ENCODE data around the gene RHBG.

Gene RHBG

DNA sequence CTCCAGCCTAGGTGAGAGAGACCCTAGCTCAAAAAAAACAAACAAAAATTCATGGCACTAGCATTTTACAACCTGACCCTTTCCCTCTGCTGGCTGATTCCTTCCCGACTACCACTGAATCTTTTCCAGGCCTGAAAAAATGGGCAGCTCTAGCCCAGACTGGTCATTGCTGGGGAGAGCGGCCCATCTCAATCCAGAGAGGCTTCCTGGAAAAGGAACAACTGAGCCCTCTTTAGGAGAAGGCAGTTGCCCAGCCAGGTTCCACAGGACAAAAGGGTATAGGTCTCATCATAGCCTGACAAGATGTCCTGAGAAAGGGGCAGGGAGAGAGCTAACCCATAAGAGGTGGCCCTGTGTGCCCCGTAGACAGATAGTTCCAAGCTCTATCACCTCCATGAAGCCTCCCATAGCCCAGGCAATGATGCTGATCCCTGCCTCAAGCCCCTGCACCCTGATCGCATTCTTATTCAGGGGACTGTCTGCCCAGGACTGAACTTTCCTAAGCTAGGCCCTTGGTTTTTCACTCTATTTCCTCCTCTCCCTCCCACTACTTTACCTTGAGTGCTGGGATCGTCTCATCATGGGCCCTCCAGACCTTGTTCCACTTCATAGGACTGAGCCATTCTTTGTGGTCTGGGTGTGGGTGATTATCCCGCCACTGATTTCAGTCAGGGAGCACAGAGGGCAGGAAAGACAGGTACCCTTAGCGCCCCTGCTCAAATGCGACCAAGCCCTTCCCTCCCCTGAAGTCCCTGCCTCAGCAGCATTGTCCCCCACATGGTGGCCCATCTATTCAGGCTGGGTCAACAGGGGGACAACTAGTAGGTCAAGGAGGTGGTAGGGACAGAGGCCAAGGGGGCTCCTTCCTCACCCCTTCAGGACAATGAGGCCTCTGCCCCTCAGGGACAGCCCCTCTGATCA, 18.2 kb downstream of the RHBG start:
- Mint-ChIP-seq H3K27me3 (ENCODE audit: low read depth, poor library complexity) (peaks cover 74% of the 10 kb centered on the region), H3K4me3 (peak overlapping the region; percentile 52)

DNA sequence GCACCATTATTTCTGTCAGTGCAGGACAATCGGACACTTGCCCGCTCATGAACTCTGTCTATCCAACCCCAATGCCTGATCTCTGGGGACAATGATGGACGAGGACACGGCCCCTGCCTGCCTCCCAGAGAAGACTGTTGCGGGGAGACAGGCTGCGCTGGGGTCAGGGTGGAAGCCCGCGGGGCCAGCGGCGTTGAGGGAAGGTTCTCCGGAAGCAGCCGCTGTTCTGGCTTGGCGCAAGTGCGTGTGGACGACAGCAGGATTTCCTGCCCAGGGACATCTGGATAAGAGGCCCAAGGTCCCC, 18.8 kb downstream of the RHBG start:
- peak overlapping the region; percentile 52 for H3K4me3 Mint-ChIP-seq
- H3K36me3 Mint-ChIP-seq (ENCODE audit: low read depth), result no peaks in the 10 kb centered on the region
- no peaks in the 10 kb centered on the region for H3K9me3 Mint-ChIP-seq
- TF ChIP-seq CTCF (IDR thresholded peaks at IDR 0.05), result no peak
- H3K4me1 Mint-ChIP-seq, result peaks cover 34% of the 10 kb centered on the region
- H3K27ac Mint-ChIP-seq, result no peak overlapping the region
- no peak for DNase-seq
- H3K27me3 Mint-ChIP-seq (ENCODE audit: low read depth, poor library complexity), result peaks cover 74% of the 10 kb centered on the region

More for the DNA sequence above, 18.2 kb downstream of the RHBG start:
- TF ChIP-seq CTCF (IDR thresholded peaks at IDR 0.05), result no peak
- H3K36me3 Mint-ChIP-seq (ENCODE audit: low read depth), result no peaks in the 10 kb centered on the region
- DNase-seq, result no peak
- H3K4me1 Mint-ChIP-seq, result peaks cover 28% of the 10 kb centered on the region
- H3K27ac Mint-ChIP-seq, result no peak overlapping the region
- H3K9me3 Mint-ChIP-seq, result no peaks in the 10 kb centered on the region

- Mint-ChIP-seq H3K36me3 (ENCODE audit: low read depth) (no peaks in the 10 kb centered on the region), H3K9me3 (no peaks in the 10 kb centered on the region), H3K4me3 (peak overlapping the region; percentile 54), H3K27me3 (ENCODE audit: low read depth, poor library complexity) (peaks cover 79% of the 10 kb centered on the region), H3K27ac (no peak overlapping the region), H3K4me1 (peaks cover 41% of the 10 kb centered on the region)
- DNase-seq, result peak; percentile 77
- no peak for TF ChIP-seq CTCF (IDR thresholded peaks at IDR 0.05)
These were observed 19.4 kb downstream of the RHBG start for GRCh38 chr1:156388174-156389137.

GRCh38 chr1:156389311-156389710, 20.3 kb downstream of the RHBG start:
- no peak for TF ChIP-seq CTCF (IDR thresholded peaks at IDR 0.05)
- Mint-ChIP-seq H3K4me1 (peaks cover 41% of the 10 kb centered on the region), H3K9me3 (no peaks in the 10 kb centered on the region), H3K27me3 (ENCODE audit: low read depth, poor library complexity) (peaks cover 88% of the 10 kb centered on the region), H3K4me3 (no peak overlapping the region), H3K27ac (no peak overlapping the region), H3K36me3 (ENCODE audit: low read depth) (no peaks in the 10 kb centered on the region)
- DNase-seq, result no peak

DNA sequence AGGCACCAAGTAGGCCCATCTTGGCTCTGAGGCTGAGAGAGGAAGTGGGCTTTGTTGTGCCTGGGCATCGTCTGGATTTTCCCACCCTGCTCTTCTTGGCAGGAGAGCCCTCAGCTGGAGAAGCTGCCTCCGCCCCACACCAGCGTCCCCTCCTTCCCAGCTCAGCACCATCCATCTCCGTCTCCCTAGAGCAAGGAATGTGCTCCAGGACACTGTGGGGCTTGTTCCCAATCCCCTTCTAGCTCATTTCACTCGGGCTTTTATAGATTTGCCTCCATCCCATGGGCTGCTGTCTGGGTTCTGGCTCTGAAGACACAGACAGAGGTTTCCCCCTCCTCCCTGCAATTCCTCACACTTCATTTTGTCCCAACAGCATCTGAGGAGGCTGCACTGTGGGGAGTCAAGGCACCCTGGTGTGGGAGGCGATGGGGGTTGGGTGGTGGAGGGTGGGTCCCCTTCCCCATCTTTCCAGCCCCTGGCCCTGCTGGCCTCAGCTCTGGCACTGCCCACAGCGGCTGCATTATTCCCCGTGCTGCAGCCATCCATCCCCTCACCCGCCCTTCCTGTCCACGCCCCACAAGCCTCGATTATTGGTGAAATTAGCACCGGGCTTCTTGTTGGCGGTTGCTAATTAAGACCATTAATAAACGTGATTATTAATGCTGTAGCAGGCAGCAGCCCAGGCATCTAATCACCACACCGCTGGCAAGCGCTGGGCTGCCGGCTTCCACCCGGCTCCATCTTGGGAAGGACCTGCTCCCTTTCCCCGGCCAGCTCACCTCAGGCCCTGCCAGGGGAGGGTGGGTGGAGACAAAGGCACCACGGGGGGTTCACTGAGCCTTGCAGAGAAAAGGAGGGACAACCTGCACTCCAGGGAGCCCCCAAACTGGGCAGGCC, 21.7 kb downstream of the RHBG start:
- peaks cover 83% of the 10 kb centered on the region for H3K27me3 Mint-ChIP-seq (ENCODE audit: low read depth, poor library complexity)
- H3K4me3 Mint-ChIP-seq, result no peak overlapping the region
- TF ChIP-seq CTCF (IDR thresholded peaks at IDR 0.05), result no peak
- no peaks in the 10 kb centered on the region for H3K9me3 Mint-ChIP-seq
- no peak overlapping the region for H3K27ac Mint-ChIP-seq
- peaks cover 41% of the 10 kb centered on the region for H3K4me1 Mint-ChIP-seq
- no peaks in the 10 kb centered on the region for H3K36me3 Mint-ChIP-seq (ENCODE audit: low read depth)
- DNase-seq, result no peak
